ENCODE results near the gene GATA6. TPM values are rescaled to one million over a fixed set of nuclear protein-coding genes. Genes with fewer than 3 reads are reported as not detected.

Gene GATA6
- total RNA-seq, 2 donors from 2014 or later: 106 to 158 TPM

- Histone ChIP-seq H3K27ac (ENCODE audit: low read depth, low read length) (no peak overlapping the region), H3K9ac (ENCODE audit: extremely low read depth, low read length, poor library complexity, severe bottlenecking) (no peak overlapping the region), H3K4me1 (ENCODE audit: control insufficient read depth, insufficient read depth, low read length) (peaks cover 5% of the 10 kb centered on the region), H3K27me3 (ENCODE audit: control insufficient read depth, insufficient read depth, low read length, poor library complexity, severe bottlenecking) (no peaks in the 10 kb centered on the region), H3K36me3 (ENCODE audit: control insufficient read depth, insufficient read depth, low read length) (no peaks in the 10 kb centered on the region), H3K4me3 (ENCODE audit: low read length) (no peak overlapping the region), H3K9me3 (ENCODE audit: control insufficient read depth, low read length) (no peaks in the 10 kb centered on the region)
- no peak overlapping the region for H3K27ac Mint-ChIP-seq
- H3K4me1 Mint-ChIP-seq: peaks cover 10% of the 10 kb centered on the region
- H3K36me3 Mint-ChIP-seq (ENCODE audit: low read depth): no peaks in the 10 kb centered on the region
- H3K4me3 Mint-ChIP-seq: no peak overlapping the region
- DNase-seq: no peak
- H3K27me3 Mint-ChIP-seq (ENCODE audit: insufficient read depth): no peaks in the 10 kb centered on the region
- TF ChIP-seq CTCF (conservative IDR thresholded peaks at IDR 0.05): no peak
- 87 to 88% methylated on average over 3 to 4 of the region's 4 CpGs for WGBS, 2 experiments (ENCODE audit: insufficient coverage in 1 of 2, insufficient read length in 1 of 2)
- H3K9me3 Mint-ChIP-seq: no peaks in the 10 kb centered on the region
Measured at GRCh38 chr18:22136395-22136794, 33.0 kb upstream of the GATA6 start.

GRCh38 chr18:22141211-22141610 is 28.2 kb upstream of the GATA6 start:
- Histone ChIP-seq H3K4me1 (ENCODE audit: control insufficient read depth, insufficient read depth, low read length) (no peaks in the 10 kb centered on the region), H3K27me3 (ENCODE audit: control insufficient read depth, insufficient read depth, low read length, poor library complexity, severe bottlenecking) (no peaks in the 10 kb centered on the region), H3K9ac (ENCODE audit: extremely low read depth, low read length, poor library complexity, severe bottlenecking) (no peak overlapping the region), H3K36me3 (ENCODE audit: control insufficient read depth, insufficient read depth, low read length) (no peaks in the 10 kb centered on the region), H3K9me3 (ENCODE audit: control insufficient read depth, low read length) (no peaks in the 10 kb centered on the region), H3K27ac (ENCODE audit: low read depth, low read length) (no peak overlapping the region), H3K4me3 (ENCODE audit: low read length) (no peak overlapping the region)
- no peak overlapping the region for H3K27ac Mint-ChIP-seq
- WGBS, 2 experiments (ENCODE audit: insufficient coverage in 1 of 2, insufficient read length in 1 of 2): 89 to 92% methylated on average over 1 to 3 of the region's 4 CpGs
- TF ChIP-seq CTCF (conservative IDR thresholded peaks at IDR 0.05): no peak
- no peaks in the 10 kb centered on the region for H3K4me1 Mint-ChIP-seq
- no peak for DNase-seq
- H3K36me3 Mint-ChIP-seq (ENCODE audit: low read depth): no peaks in the 10 kb centered on the region
- H3K4me3 Mint-ChIP-seq: no peak overlapping the region
- no peaks in the 10 kb centered on the region for H3K9me3 Mint-ChIP-seq
- peaks cover 3% of the 10 kb centered on the region for H3K27me3 Mint-ChIP-seq (ENCODE audit: insufficient read depth)

GRCh38 chr18:22143347-22144340 is 25.7 kb upstream of the GATA6 start:
- H3K9ac ChIP-seq (ENCODE audit: extremely low read depth, low read length, poor library complexity, severe bottlenecking): no peak overlapping the region
- H3K27me3 Mint-ChIP-seq (ENCODE audit: insufficient read depth): peaks cover 19% of the 10 kb centered on the region
- WGBS, 2 experiments (ENCODE audit: insufficient coverage in 1 of 2, insufficient read length in 1 of 2): 91 to 99% methylated on average over 4 to 7 of the region's 7 CpGs
- no peaks in the 10 kb centered on the region for H3K36me3 Mint-ChIP-seq (ENCODE audit: low read depth)
- no peak for TF ChIP-seq CTCF (conservative IDR thresholded peaks at IDR 0.05)
- no peak overlapping the region for H3K4me3 ChIP-seq (ENCODE audit: low read length)
- no peak overlapping the region for H3K4me3 Mint-ChIP-seq
- H3K4me1 Mint-ChIP-seq: no peaks in the 10 kb centered on the region
- no peak overlapping the region for H3K27ac ChIP-seq (ENCODE audit: low read depth, low read length)
- H3K27me3 ChIP-seq (ENCODE audit: control insufficient read depth, insufficient read depth, low read length, poor library complexity, severe bottlenecking): peaks cover 7% of the 10 kb centered on the region
- no peaks in the 10 kb centered on the region for H3K36me3 ChIP-seq (ENCODE audit: control insufficient read depth, insufficient read depth, low read length)
- no peak for DNase-seq
- H3K27ac Mint-ChIP-seq: no peak overlapping the region
- no peaks in the 10 kb centered on the region for H3K9me3 ChIP-seq (ENCODE audit: control insufficient read depth, low read length)
- H3K9me3 Mint-ChIP-seq: no peaks in the 10 kb centered on the region
- H3K4me1 ChIP-seq (ENCODE audit: control insufficient read depth, insufficient read depth, low read length): no peaks in the 10 kb centered on the region

Data from endodermal cell (in vitro differentiated cells).